PC-9 (cell line): Measurements from ENCODE around the gene MMP25. TPM values are rescaled to one million over a fixed set of nuclear protein-coding genes. Genes with fewer than 3 reads are reported as not detected.
A peak's percentile ranks its signal among the peaks of the same experiment; 100 is the strongest.

ENCODE experiments used
- Bru-seq: library from RNA; stranded (reverse); fragments of 400-500 nt; gene quantifications from one replicate; lab custom pipeline; 2021; lab: Mats Ljungman, UMichigan
- BruChase-seq, 2 experiments: library from RNA; stranded (reverse); fragments of 400-500 nt; gene quantifications; one replicate each; lab custom pipeline; 2021; lab: Mats Ljungman, UMichigan
- BruUV-seq: library from RNA; stranded (reverse); fragments of 400-500 nt; replicated peaks from 2 replicates; lab custom pipeline; 2021; lab: Mats Ljungman, UMichigan
- CTCF ChIA-PET: fragments of 300-600 bp; sonication (Branson Sonifier 250); formaldehyde crosslinking; loops from one replicate; lab custom pipeline; 2022; ENCODE audit warnings: antibody characterized with exemption; lab: Charles Lee
- POLR2A ChIA-PET: fragments of 300-600 bp; sonication (Branson Sonifier 250); formaldehyde crosslinking; loops from one replicate; lab custom pipeline; 2022; ENCODE audit warnings: antibody characterized with exemption; ENCODE audit not compliant: unreplicated experiment; lab: Charles Lee
- DNase-seq, 2 experiments: peaks; one replicate each; pipeline versions ENCODE4 v3.0.0 to v3.0.0-alpha.2; 2015 to 2022; ENCODE audit warnings: mixed read lengths in 1 of 2
- H2AFZ ChIP-seq: fragments of 200-600 bp; sonication (generic); 2 replicates; pipeline ENCODE4 v1.8.1; 2017; ENCODE audit warnings: antibody characterized with exemption
- H3F3A ChIP-seq: fragments of 200-600 bp; sonication (generic); 2 replicates; pipeline ENCODE4 v1.8.1; 2017; ENCODE audit warnings: antibody characterized with exemption, mild to moderate bottlenecking, low read depth; ENCODE audit not compliant: insufficient read depth
- H3K27ac ChIP-seq: fragments of 200-600 bp; sonication (generic); 2 replicates; pipeline ENCODE4 v1.6.1; 2016; ENCODE audit warnings: mixed run types
- H3K27me3 ChIP-seq: fragments of 200-600 bp; sonication (generic); 2 replicates; pipeline ENCODE4 v1.6.1; 2016; ENCODE audit warnings: low read depth, mixed run types; ENCODE audit not compliant: insufficient read depth
- H3K36me3 ChIP-seq: fragments of 200-600 bp; sonication (generic); 2 replicates; pipeline ENCODE4 v1.6.1; 2016; ENCODE audit warnings: low read depth, mixed run types
- H3K4me1 ChIP-seq: fragments of 200-600 bp; sonication (generic); replicated peaks from 2 replicates; pipeline ENCODE4 v1.6.1; 2016; ENCODE audit warnings: mixed run types; ENCODE audit not compliant: insufficient read depth
- H3K4me2 ChIP-seq: fragments of 200-600 bp; sonication (generic); 2 replicates; pipeline ENCODE4 v1.6.1; 2017; ENCODE audit warnings: mixed run types
- H3K4me3 ChIP-seq: fragments of 200-600 bp; sonication (generic); 2 replicates; pipeline ENCODE4 v1.6.1; 2016; ENCODE audit warnings: mixed run types
- H3K79me2 ChIP-seq: fragments of 200-600 bp; sonication (generic); 2 replicates; pipeline ENCODE4 v1.6.1; 2017; ENCODE audit warnings: low read depth, mixed run types
- H3K9me2 ChIP-seq: fragments of 200-600 bp; sonication (generic); 2 replicates; pipeline ENCODE4 v1.8.1; 2017; ENCODE audit warnings: mild to moderate bottlenecking; ENCODE audit not compliant: insufficient read depth
- H3K9me3 ChIP-seq: fragments of 200-600 bp; sonication (generic); 2 replicates; pipeline ENCODE4 v1.8.1; 2016; ENCODE audit warnings: low read depth; ENCODE audit not compliant: insufficient read depth
- H4K20me1 ChIP-seq: fragments of 200-600 bp; sonication (generic); 2 replicates; pipeline ENCODE4 v1.8.1; 2017; ENCODE audit not compliant: insufficient read depth
- CTCF ChIP-seq: fragments of 200-600 bp; sonication (generic); conservative IDR thresholded peaks from 2 replicates; pipeline ENCODE4 v1.6.1; 2017; ENCODE audit warnings: mixed run types, antibody characterized with exemption, mild to moderate bottlenecking, moderate library complexity
- EZH2 ChIP-seq: fragments of 200-600 bp; sonication (generic); IDR thresholded peaks from 2 replicates; pipeline ENCODE4 v1.8.0; 2017; ENCODE audit warnings: antibody characterized with exemption, low read depth
- intact Hi-C: fragments of 100-400 bp; cut with micrococcal nuclease; formaldehyde crosslinking; loops from one replicate; pipeline ENCODE4 v1.10.0; 2022; ENCODE audit not compliant: unreplicated experiment
- long read RNA-seq: library from polyadenylated mRNA; stranded (forward); transcript quantifications from one replicate; pipeline ENCODE4 v2.0.0, GENCODE V29; 2022
- total RNA-seq: library from RNA; stranded (reverse); gene quantifications from 2 replicates; pipeline ENCODE4 v1.2.3, GENCODE V29; 2021

Gene MMP25
- total RNA-seq: 0.28 and 0.83 TPM in 2 replicates
- Bru-seq, nascent RNA: percentile 12 among the genes with signal in this experiment
- percentile 19 among the genes with signal in this experiment for BruChase-seq, experiment 1, labeled RNA remaining after a 2-hour chase
- percentile 25 among the genes with signal in this experiment for BruChase-seq, experiment 2, labeled RNA remaining after a 6-hour chase
- long read RNA-seq, partial matches to known transcripts: 0 of 2 reads
- long read RNA-seq, other reads (novel, unspliced or antisense): 2 of 2 reads

DNA sequence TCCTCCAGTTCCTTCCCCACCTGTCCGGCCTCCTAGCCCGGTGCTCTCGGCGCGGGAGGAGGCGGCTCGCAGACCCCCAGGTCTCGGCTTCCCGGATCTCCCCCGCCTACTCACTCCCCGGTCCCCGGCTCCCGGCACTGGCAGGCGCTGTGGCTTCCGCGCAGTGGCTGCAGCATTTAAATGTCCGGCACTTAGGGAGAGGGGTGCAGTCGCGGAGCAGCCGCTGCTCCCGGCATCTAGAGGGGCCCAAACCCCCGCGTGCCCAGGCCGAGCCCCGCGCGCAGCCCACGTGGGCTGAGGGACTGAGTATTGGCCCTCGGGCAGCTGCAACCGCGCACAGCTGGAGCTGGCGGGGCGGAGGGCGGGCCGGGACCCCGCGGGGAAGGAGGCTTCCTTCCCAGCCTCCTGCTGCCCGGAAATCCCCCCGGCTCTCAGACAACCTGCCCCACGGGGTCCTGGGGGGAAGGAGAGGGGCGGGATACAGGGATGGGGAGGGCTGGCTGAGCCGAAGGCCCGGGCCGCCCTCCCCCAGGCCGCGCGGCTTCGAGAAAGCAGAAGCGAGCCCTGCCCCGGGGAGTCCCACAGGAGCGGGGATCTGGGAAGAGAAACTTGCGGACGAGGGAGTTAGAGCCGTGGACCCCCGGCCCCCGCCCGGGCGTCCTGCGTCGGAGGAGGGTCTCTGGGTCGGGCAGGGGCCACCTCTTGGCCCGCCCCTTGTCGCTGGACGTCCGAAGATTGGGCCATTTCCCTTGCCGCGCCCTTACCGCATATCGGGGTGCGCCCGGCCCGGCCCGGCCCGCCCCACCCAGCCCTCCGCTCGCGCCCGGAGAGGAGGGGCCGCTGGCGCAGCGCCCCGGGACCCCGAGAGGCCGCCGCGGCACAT lies at the start of gene MMP25:
Gene MMP25 (plus strand): TSS at position 804 of the 883 bp plus-strand sequence. CDS start 357 bp downstream, outside the sequence.
- no TSS peak for BruUV-seq
- CTCF ChIA-PET: interaction anchor here (0.9 kb wide), 1 partner anchor 13 kb away, joined by 3 read pairs; no protein-coding TSS in a partner anchor
- Histone ChIP-seq H3K79me2 (no peaks in the 10 kb centered on the region), H3K4me2 (peak within 1 kb of the TSS; percentile 100), H3K4me3 (peak within 1 kb of the TSS; percentile 92), H3K9me2 (no peaks in the 10 kb centered on the region), H3K36me3 (no peaks in the 10 kb centered on the region), H3K27ac (no peak within 1 kb of the TSS), H4K20me1 (no peaks in the 10 kb centered on the region), H3K27me3 (no peaks in the 10 kb centered on the region), H3K4me1 (peaks cover 8% of the 10 kb centered on the region; the same call in 1 of the 2 replicates), H3K9me3 (no peaks in the 10 kb centered on the region), H3F3A (peaks cover 15% of the 10 kb centered on the region; the same call in 1 of the 2 replicates), H2AFZ (peak within 1 kb of the TSS; percentile 86)
- intact Hi-C loops: no loop called here
- TF ChIP-seq CTCF (no peak), EZH2 (0 out of 2 replicates have a peak, but pooled peaks have one; percentile 39)
- DNase-seq: no peak
- POLR2A ChIA-PET: interaction anchor here (0.7 kb wide), 1 partner anchor 468 kb away, joined by 5 read pairs; no protein-coding TSS in a partner anchor

GRCh38 chr16:2999929-3000328 lies 46.4 kb upstream of the MMP25 start:
- BruUV-seq: no TSS peak
- POLR2A ChIA-PET: no interaction called here

More at GRCh38 chr16:2999929-3000328, 46.4 kb upstream of the MMP25 start:
- Histone ChIP-seq H3K4me1 (peaks cover 6% of the 10 kb centered on the region; the same call in 1 of the 2 replicates), H3K4me3 (no peak overlapping the region), H3K4me2 (no peak overlapping the region), H2AFZ (no peak overlapping the region), H3K27ac (no peak overlapping the region), H4K20me1 (no peaks in the 10 kb centered on the region), H3K27me3 (no peaks in the 10 kb centered on the region), H3K36me3 (no peaks in the 10 kb centered on the region), H3K9me2 (no peaks in the 10 kb centered on the region), H3F3A (peaks cover 3% of the 10 kb centered on the region; the same call in 1 of the 2 replicates), H3K79me2 (no peaks in the 10 kb centered on the region), H3K9me3 (no peaks in the 10 kb centered on the region)
- TF ChIP-seq EZH2: no peak
- TF ChIP-seq CTCF: no peak
- intact Hi-C loops: no loop called here
- CTCF ChIA-PET: no interaction called here
- no peak for DNase-seq
